Activated CD4-positive, alpha-beta T cell treated with anti-CD3 and anti-CD28 coated beads for 48 hours (primary cell): Measurements from ENCODE around the gene CLDN25.
A peak's percentile ranks its signal among the peaks of the same experiment; 100 is the strongest.
"Not testable (repeated sequence)": the region's sequence is repeated elsewhere in the genome, so short reads cannot be mapped to it uniquely, and the experiment has no call there.

Experiments
- DNase-seq: peaks from one replicate; pipeline ENCODE4 v3.0.0-alpha.2; 2020

Gene CLDN25

GRCh38 chr11:113779496-113779895 lies at the start of gene CLDN25:
Gene CLDN25, plus strand, starts transcription at chr11:113779796. Its CDS starts 0 bp downstream, at chr11:113779796.
- no peak for DNase-seq

GRCh38 chr11:113730887-113731726 lies 48.5 kb upstream of the CLDN25 start:
- no peak for DNase-seq

- no peak for DNase-seq
Observed at GRCh38 chr11:113732092-113732491, 47.5 kb upstream of the CLDN25 start.

GRCh38 chr11:113736323-113736722 lies 43.3 kb upstream of the CLDN25 start:
- no peak for DNase-seq

GRCh38 chr11:113752932-113753331 lies 26.7 kb upstream of the CLDN25 start:
- DNase-seq = no peak

- DNase-seq = no peak
Observed at GRCh38 chr11:113760241-113760640, 19.4 kb upstream of the CLDN25 start.

GRCh38 chr11:113763040-113763439 lies 16.6 kb upstream of the CLDN25 start:
- not testable (repeated sequence) for DNase-seq

- DNase-seq = no peak
Observed at GRCh38 chr11:113764527-113765219, 14.9 kb upstream of the CLDN25 start.

GRCh38 chr11:113771964-113772363 lies 7.6 kb upstream of the CLDN25 start:
- DNase-seq = no peak

- no peak for DNase-seq
Observed at GRCh38 chr11:113773092-113773415, 6.5 kb upstream of the CLDN25 start.

GRCh38 chr11:113773416-113774173 lies 6.0 kb upstream of the CLDN25 start, which contains the start of gene ZW10:
Gene ZW10, minus strand, starts transcription at chr11:113773692. Its CDS starts 26 bp downstream, at chr11:113773666.
- DNase-seq = peak; percentile 95

GRCh38 chr11:113774174-113774503 lies 5.5 kb upstream of the CLDN25 start:
- DNase-seq = no peak

GRCh38 chr11:113778111-113778910 lies 1.3 kb upstream of the CLDN25 start:
- DNase-seq = no peak

- no peak for DNase-seq
Observed at GRCh38 chr11:113781682-113782081, 2.1 kb downstream of the CLDN25 start.

GRCh38 chr11:113782134-113782533 lies 2.5 kb downstream of the CLDN25 start:
- no peak for DNase-seq

- not testable (repeated sequence) for DNase-seq
Observed at GRCh38 chr11:113789016-113789415, 9.4 kb downstream of the CLDN25 start.

- no peak for DNase-seq
Observed at GRCh38 chr11:113789675-113790320, 10.2 kb downstream of the CLDN25 start.

- DNase-seq = no peak
Observed at GRCh38 chr11:113796663-113797259, 17.2 kb downstream of the CLDN25 start.

GRCh38 chr11:113802621-113803020 lies 23.0 kb downstream of the CLDN25 start:
- no peak for DNase-seq

- DNase-seq = no peak
Observed at GRCh38 chr11:113805640-113806039, 26.0 kb downstream of the CLDN25 start.

GRCh38 chr11:113806406-113806805 lies 26.8 kb downstream of the CLDN25 start:
- DNase-seq = no peak

- no peak for DNase-seq
Observed at GRCh38 chr11:113808931-113809330, 29.3 kb downstream of the CLDN25 start.
